Lower leg skin (tissue), 4 donors: ENCODE measurements around the gene MAGT1. TPM values are rescaled to one million over a fixed set of nuclear protein-coding genes. Genes with fewer than 3 reads are reported as not detected.
"Not testable (repeated sequence)": the region's sequence is repeated elsewhere in the genome, so short reads cannot be mapped to it uniquely, and the experiment has no call there.

ENCODE experiments used
- DNase-seq, 2 donors: peaks; one replicate each; pipeline ENCODE4 v3.0.0-alpha.2; 2019; ENCODE audit warnings: low spot score in 2 of 2
- H3K4me3 ChIP-seq: fragments of 200-600 bp; sonication (generic); 2 replicates; pipeline ENCODE4 v1.5.1; 2017; ENCODE audit warnings: mild to moderate bottlenecking, low read depth; ENCODE audit not compliant: poor library complexity, severe bottlenecking
- CTCF ChIP-seq, 3 donors: fragments of 450-650 bp; IDR thresholded peaks; one replicate each; pipeline ENCODE4 v1.5.1; 2016; ENCODE audit warnings: antibody characterized with exemption in 3 of 3, mild to moderate bottlenecking in 3 of 3, moderate library complexity in 2 of 3
- POLR2A ChIP-seq, 2 donors: fragments of 450-650 bp; IDR thresholded peaks; one replicate each; pipeline ENCODE4 v1.6.1; 2016 to 2017; ENCODE audit warnings: antibody characterized with exemption in 2 of 2, mild to moderate bottlenecking in 1 of 2, moderate library complexity in 1 of 2
- WGBS, 2 donors: methylation state at CpG; one replicate each; pipeline ENCODE4 v1.1.5; 2018; 5-methylcytosine and 5-hydroxymethylcytosine counted together
- intact Hi-C: fragments of 100-400 bp; cut with DNase I; formaldehyde crosslinking; loops from one replicate; pipeline ENCODE4 v1.15.0; 2023; ENCODE audit warnings: low total_unique reads
- total RNA-seq, 4 donors: library from RNA; depleted of rRNA; stranded (reverse); fragments of >200 nt; gene quantifications; one replicate each; pipeline ENCODE4 v1.1.0, GENCODE V29; 2016

The MAGT1 gene
- total RNA-seq, 4 donors from 2014 or later, result 20.5 to 52.8 (median 34.4) TPM

- TF ChIP-seq POLR2A (IDR thresholded peaks at IDR 0.05) (no peak), CTCF (IDR thresholded peaks at IDR 0.05) (no peak)
- no peak overlapping the region for H3K4me3 ChIP-seq
- intact Hi-C loops, result no loop called here
Measured at GRCh38 chrX:77893713-77894112, 1.5 kb downstream of the MAGT1 start.

DNA sequence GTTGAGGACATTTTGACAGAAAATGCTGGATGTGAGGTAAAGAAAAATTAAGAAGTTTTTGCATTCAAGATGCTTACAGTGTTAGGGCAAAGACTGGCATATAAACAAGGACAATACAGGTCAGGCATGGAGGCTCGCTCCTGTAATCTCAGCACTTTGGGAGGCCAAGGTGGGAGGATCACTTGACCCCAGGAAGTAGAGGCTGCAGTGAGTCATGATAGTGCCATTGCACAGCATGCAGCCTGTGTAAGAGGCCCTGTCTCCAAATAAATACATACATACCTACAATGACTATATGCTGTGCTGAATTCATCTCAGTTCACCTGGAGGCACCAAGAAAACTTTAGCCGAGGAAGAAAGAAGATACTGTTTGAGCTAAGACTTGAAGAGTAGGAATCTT is 2.3 kb downstream of the MAGT1 start:
- TF ChIP-seq POLR2A (IDR thresholded peaks at IDR 0.05), result no peak
- no peak for TF ChIP-seq CTCF (IDR thresholded peaks at IDR 0.05)
- no peak overlapping the region for H3K4me3 ChIP-seq
- intact Hi-C loops, result no loop called here
- no peak for DNase-seq
- WGBS, 2 donors, result 89 to 90% methylated on average over 2 of the region's 2 CpGs

More at GRCh38 chrX:77893713-77894112, 1.5 kb downstream of the MAGT1 start:
- WGBS, 2 donors, result 77 to 86% methylated on average over 10 of the region's 10 CpGs
- no peak for DNase-seq

DNA sequence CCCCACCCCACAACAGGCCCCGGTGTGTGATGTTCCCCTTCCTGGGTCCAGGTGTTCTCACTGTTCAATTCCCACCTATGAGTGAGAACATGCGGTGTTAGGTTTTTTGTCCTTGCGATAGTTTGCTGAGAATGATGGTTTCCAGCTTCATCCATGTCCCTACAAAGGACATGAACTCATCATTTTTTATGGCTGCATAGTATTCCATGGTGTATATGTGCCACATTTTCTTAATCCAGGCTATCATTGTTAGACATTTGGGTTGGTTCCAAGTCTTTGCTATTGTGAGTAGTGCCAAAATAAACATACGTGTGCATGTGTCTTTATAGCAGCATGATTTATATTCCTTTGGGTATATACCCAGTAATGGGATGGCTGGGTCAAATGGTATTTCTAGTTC is 13.8 kb downstream of the MAGT1 start:
- H3K4me3 ChIP-seq, intact Hi-C loops, DNase-seq: not testable (repeated sequence)
- 91 to 94% methylated on average over 4 of the region's 4 CpGs for WGBS, 2 donors

DNA sequence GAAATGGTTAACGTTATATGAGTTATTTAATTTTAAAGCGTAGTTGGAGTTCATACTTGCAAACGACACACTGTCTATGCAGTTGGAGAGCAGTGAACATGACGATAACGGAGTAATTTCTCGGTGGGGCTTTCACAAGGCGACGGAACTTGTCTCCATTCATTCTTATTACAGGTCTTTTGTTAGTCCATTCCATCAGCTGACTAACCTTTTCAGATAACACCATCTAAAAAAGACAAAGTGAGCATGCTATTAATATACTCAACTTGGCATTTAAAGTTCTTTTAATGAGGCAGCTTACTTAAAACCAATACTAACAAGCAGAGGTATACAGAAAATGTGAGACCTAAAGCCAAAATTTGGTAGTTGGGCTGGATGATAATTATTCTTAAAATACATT is 19.9 kb downstream of the MAGT1 start:
- intact Hi-C loops, result no loop called here
- 93 to 97% methylated on average over 8 of the region's 8 CpGs for WGBS, 2 donors
- TF ChIP-seq POLR2A (IDR thresholded peaks at IDR 0.05) (no peak), CTCF (IDR thresholded peaks at IDR 0.05) (no peak)

DNA sequence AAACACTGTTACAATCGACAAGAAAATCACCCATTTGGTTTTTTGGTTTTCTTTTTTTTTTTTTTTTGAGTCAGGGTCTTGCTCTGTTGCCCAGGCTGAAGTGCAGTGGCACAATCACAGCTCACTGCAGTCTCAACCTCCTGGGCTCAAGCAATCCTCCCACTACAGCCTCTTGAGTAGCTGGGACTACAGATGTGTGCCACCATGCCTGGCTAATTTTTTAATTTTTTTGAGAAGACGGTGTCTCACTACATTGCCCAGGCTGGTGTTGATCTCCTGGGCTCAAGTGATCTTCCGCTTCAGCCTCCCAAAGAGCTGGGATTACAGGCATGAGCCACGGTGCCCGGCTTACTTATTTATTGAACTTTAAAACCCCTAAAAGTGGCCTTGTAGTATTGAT is 63.7 kb downstream of the MAGT1 start:
- DNase-seq, intact Hi-C loops, H3K4me3 ChIP-seq: not testable (repeated sequence)
- 90 to 95% methylated on average over 5 of the region's 5 CpGs for WGBS, 2 donors

More for the DNA sequence above, 19.9 kb downstream of the MAGT1 start:
- no peak overlapping the region for H3K4me3 ChIP-seq
- DNase-seq, result no peak

DNA sequence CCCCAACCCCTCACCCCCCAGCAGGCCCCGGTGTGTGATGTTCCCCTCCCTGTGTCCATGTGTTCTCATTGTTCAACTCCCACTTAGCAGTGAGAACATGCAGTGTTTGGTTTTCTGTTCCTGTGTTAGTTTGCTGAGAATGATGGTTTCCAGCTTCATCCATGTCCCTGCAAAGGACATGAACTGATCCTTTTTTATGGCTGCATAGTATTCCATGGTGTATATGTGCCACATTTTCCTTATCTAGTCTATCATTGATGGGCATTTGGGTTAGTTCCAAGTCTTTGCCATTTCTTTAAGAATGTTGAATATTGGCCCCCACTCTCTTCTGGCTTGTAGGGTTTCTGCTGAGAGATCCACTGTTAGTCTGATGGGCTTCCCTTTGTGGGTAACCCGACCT is 73.2 kb downstream of the MAGT1 start:
- intact Hi-C loops, H3K4me3 ChIP-seq, DNase-seq: not testable (repeated sequence)
- 93 to 100% methylated on average over 2 of the region's 2 CpGs for WGBS, 2 donors

GRCh38 chrX:77820091-77820727 is 75.0 kb downstream of the MAGT1 start:
- TF ChIP-seq POLR2A (IDR thresholded peaks at IDR 0.05), result no peak
- no peak for TF ChIP-seq CTCF (IDR thresholded peaks at IDR 0.05)
- WGBS, 2 donors, result 72 to 74% methylated on average over 9 of the region's 9 CpGs
- DNase-seq, result no peak
- no peak overlapping the region for H3K4me3 ChIP-seq
- intact Hi-C loops, result no loop called here
